ENCODE results near the gene SLC8B1. TPM values are rescaled to one million over a fixed set of nuclear protein-coding genes. Genes with fewer than 3 reads are reported as not detected.

The SLC8B1 gene
- total RNA-seq, 2 donors from 2014 or later: 25.2 to 44.2 TPM

DNA sequence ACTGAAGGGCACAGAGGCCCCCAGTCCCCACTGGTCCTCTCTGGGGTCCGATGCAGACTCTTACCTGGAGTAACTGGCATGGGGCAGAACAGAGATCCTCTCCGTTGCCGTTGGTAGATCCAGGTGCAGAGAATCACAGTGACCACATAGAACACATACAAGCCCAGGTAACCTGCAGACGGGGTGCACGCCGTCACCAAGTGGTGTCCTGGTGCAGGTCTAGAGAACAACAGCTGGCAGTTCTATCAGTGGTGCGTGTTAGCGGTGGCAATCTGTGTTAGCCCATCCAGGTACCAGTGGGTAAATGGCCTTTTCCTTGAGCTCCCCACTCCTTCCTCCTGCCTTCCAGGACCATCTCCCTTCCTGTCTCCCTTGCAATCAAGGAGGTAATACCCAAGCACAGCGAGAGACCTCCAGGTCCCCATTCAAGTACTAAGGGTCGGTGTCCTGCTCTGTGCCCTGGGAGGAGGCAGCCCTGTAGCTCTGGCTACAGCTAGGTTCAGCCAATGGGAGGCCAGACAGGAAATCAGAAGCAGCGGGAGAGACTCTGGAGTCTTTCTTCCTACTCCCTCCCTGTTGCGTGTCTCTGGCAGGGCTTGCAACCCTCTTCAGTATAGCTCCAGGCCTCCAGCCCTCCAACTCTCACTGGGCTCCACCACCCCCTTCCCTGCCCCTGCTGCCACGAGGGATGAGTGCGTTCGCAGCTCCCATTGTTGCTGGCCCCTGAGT lies 15.8 kb downstream of the SLC8B1 start:
- H3K36me3 ChIP-seq (replicated peaks in 1 of 2; ENCODE audit: insufficient read depth in 1 of 2, low read depth in 2 of 2): peaks cover 0 to 14% of the 10 kb centered on the region in 2 donors
- no peak for TF ChIP-seq POLR2A (IDR thresholded peaks at IDR 0.05)
- TF ChIP-seq, protein P1, sequence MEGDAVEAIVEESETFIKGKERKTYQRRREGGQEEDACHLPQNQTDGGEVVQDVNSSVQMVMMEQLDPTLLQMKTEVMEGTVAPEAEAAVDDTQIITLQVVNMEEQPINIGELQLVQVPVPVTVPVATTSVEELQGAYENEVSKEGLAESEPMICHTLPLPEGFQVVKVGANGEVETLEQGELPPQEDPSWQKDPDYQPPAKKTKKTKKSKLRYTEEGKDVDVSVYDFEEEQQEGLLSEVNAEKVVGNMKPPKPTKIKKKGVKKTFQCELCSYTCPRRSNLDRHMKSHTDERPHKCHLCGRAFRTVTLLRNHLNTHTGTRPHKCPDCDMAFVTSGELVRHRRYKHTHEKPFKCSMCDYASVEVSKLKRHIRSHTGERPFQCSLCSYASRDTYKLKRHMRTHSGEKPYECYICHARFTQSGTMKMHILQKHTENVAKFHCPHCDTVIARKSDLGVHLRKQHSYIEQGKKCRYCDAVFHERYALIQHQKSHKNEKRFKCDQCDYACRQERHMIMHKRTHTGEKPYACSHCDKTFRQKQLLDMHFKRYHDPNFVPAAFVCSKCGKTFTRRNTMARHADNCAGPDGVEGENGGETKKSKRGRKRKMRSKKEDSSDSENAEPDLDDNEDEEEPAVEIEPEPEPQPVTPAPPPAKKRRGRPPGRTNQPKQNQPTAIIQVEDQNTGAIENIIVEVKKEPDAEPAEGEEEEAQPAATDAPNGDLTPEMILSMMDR (IDR thresholded peaks at IDR 0.05): no peak
- WGBS, 2 donors: 85 to 95% methylated on average over 14 to 15 of the region's 15 CpGs
- no peaks in the 10 kb centered on the region for H3K9me3 ChIP-seq
- DNase-seq (no peak), ATAC-seq (no peak)
- H3K4me3 ChIP-seq: no peak overlapping the region
- H3K27ac ChIP-seq: no peak overlapping the region
- H3K27me3 ChIP-seq: no peaks in the 10 kb centered on the region
- intact Hi-C loops (cut with DNase I): loop anchor here (10.0 kb wide), 1 partner anchor 106 kb away; the partner anchor contains the start of gene SDSL
- no peaks in the 10 kb centered on the region for H3K4me1 ChIP-seq

DNA sequence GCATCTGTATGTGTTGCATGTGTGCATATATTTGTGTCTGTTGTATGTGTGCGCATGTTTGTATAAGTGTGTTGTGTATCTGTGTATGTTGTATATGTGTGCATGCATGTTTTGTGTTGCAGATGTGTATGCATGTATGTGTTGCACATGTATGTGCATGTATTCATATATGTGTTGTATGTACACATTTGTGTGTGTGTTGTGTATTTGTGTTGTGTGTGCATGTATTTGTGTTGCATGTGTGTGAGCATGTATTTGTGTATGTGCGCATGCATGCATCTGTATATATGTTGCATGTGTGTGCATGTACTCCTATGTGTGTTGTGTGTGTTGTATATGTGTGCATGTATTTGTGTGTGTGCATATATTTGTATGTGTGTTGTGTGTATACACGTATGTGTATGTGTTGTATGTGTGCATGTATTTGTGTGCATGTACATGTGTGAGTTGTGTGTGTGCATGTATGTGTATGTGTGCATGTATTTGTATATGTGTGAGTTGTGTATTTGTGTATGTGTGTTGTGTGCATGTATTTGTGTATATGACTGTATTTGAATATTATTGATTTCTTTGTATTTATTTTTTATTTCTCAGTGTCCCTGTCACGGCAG lies 16.8 kb downstream of the SLC8B1 start:
- Histone ChIP-seq H3K36me3 (replicated peaks in 1 of 2; ENCODE audit: insufficient read depth in 1 of 2, low read depth in 2 of 2) (peaks cover 0 to 17% of the 10 kb centered on the region in 2 donors), H3K4me1 (no peaks in the 10 kb centered on the region), H3K27me3 (no peaks in the 10 kb centered on the region), H3K27ac (no peak overlapping the region), H3K4me3 (no peak overlapping the region), H3K9me3 (no peaks in the 10 kb centered on the region)
- TF ChIP-seq, protein P1 (IDR thresholded peaks at IDR 0.05): peak in 1 of 7 experiments; percentile 8
- no peak for TF ChIP-seq POLR2A (IDR thresholded peaks at IDR 0.05)
- intact Hi-C loops (cut with DNase I): loop anchor here (10.0 kb wide), 1 partner anchor 107 kb away; the partner anchor contains the start of gene SDSL
- no peak for ATAC-seq
- WGBS, 2 donors: 90 to 95% methylated on average over 4 of the region's 4 CpGs
- no peak for DNase-seq

DNA sequence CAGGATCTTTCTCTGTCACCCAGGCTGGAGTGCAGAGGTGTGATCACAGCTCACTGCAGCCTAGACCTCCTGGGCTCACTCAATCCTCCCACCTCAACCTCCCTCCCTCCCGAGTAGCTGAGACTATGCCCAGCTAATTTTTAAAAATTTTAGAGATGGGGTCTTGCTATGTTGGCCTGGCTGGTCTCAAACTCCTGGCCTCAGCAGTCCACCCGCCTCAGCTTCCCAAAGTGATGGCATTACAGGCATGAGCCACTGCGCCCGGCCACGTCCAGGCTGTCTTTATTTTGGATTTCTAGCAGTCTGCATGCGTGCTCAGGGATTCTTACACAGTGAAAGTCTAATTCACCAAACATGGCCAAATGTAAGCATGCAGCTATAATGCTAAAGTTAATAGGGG lies 17.8 kb downstream of the SLC8B1 start:
- H3K4me1 ChIP-seq: no peaks in the 10 kb centered on the region
- no peak overlapping the region for H3K27ac ChIP-seq
- WGBS, 2 donors: 90 to 95% methylated on average over 6 of the region's 6 CpGs
- TF ChIP-seq, protein P1 (IDR thresholded peaks at IDR 0.05): no peak
- TF ChIP-seq POLR2A (IDR thresholded peaks at IDR 0.05): no peak
- ATAC-seq: no peak
- peaks cover 0 to 17% of the 10 kb centered on the region in 2 donors for H3K36me3 ChIP-seq (replicated peaks in 1 of 2; ENCODE audit: insufficient read depth in 1 of 2, low read depth in 2 of 2)
- DNase-seq: no peak
- H3K9me3 ChIP-seq: no peaks in the 10 kb centered on the region
- intact Hi-C loops (cut with DNase I): loop anchor here (10.0 kb wide), 1 partner anchor 108 kb away; the partner anchor contains the start of gene SDSL
- no peak overlapping the region for H3K4me3 ChIP-seq
- H3K27me3 ChIP-seq: no peaks in the 10 kb centered on the region

DNA sequence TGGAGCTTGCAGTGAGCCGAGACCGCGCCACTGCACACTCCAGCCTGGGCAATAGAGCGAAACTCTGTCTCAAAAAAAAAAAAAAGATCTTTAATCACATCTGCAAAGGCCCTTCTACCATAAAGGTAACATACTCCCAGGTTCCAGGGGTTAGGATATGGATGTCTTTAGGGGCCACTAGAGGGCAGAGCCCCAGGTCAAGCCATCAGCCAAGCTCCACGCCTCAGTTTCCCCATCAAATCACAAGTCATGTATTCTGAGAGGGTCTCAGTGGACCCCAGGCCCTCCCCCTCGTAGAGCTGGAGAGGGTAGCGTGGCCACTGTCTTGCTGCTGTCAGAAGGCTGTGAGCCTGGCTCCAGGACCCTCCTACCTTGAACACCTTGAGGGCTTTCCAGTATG lies 18.8 kb downstream of the SLC8B1 start:
- Histone ChIP-seq H3K4me1 (no peaks in the 10 kb centered on the region), H3K27ac (no peak overlapping the region), H3K4me3 (no peak overlapping the region), H3K36me3 (replicated peaks in 1 of 2; ENCODE audit: insufficient read depth in 1 of 2, low read depth in 2 of 2) (peaks cover 0 to 17% of the 10 kb centered on the region in 2 donors), H3K9me3 (no peaks in the 10 kb centered on the region), H3K27me3 (no peaks in the 10 kb centered on the region)
- intact Hi-C loops (cut with DNase I): loop anchor here (10.0 kb wide), 1 partner anchor 109 kb away; the partner anchor contains the start of gene SDSL
- no peak for TF ChIP-seq POLR2A (IDR thresholded peaks at IDR 0.05)
- TF ChIP-seq, protein P1 (IDR thresholded peaks at IDR 0.05): no peak
- no peak for ATAC-seq
- WGBS, 2 donors: 91 to 100% methylated on average over 4 to 7 of the region's 7 CpGs
- no peak for DNase-seq
